ENCODE results near the gene CYP3A7. TPM values are rescaled to one million over a fixed set of nuclear protein-coding genes. Genes with fewer than 3 reads are reported as not detected.
"Not testable (repeated sequence)": the region's sequence is repeated elsewhere in the genome, so short reads cannot be mapped to it uniquely, and the experiment has no call there.

CYP3A7 gene
- total and polyA plus RNA-seq, 7 experiments from 2014 or later: 0.08 TPM; not detected in 6

DNA sequence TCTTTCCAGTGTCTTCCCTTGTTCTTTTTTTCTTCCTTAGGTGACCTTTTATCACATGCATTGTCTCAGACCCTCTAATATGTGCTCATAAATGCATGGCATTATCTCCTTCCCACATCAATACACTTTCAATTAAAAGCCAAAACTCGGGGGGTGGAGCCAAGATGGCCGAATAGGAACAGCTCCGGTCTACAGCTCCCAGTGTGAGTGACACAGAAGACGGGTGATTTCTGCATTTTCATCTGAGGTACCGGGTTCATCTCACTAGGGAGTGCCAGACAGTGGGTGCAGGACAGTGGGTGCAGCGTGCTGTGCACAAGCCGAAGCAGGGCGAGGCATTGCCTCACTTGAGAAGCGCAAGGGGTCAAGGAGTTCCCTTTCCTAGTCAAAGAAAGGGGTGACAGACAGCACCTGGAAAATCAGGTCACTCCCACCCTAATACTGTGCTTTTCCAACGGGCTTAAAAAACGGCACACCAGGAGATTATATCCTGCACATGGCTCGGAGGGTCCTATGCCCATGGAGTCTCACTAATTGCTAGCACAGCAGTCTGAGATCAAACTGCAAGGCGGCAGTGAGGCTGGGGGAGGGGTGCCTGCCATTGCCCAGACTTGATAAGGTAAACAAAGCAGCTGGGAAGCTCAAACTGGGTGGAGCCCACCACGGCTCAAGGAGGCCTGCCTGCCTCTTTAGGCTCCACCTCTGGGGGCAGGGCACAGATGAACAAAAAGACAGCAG lies 49.0 kb downstream of the CYP3A7 start:
- ATAC-seq; CTCF ChIA-PET; intact Hi-C loops (cut with micrococcal nuclease); H3K27me3 Mint-ChIP-seq; H3K4me1 Mint-ChIP-seq; H3K9me3 ChIP-seq (ENCODE audit: control insufficient read depth in 2 of 3, low read length in 3 of 3); H3K4me3 ChIP-seq (ENCODE audit: low read length); H3K27ac Mint-ChIP-seq; POLR2A ChIA-PET; H3K36me3 ChIP-seq (ENCODE audit: control insufficient read depth in 2 of 3, insufficient read depth in 3 of 3, low read length in 3 of 3); DNase-seq; H3K27me3 ChIP-seq (ENCODE audit: control insufficient read depth in 2 of 2, insufficient read depth in 2 of 2, low read length in 2 of 2); H3K4me3 Mint-ChIP-seq; H3K27ac ChIP-seq (ENCODE audit: low read depth, low read length); H3K4me1 ChIP-seq (ENCODE audit: control insufficient read depth in 2 of 2, insufficient read depth in 2 of 2, low read length in 2 of 2): not testable (repeated sequence)
- Mint-ChIP-seq H3K9me3 (peaks cover 0 to 14% (median 8%) of the 10 kb centered on the region in 11 donors), H3K36me3 (peaks cover 0 to 31% (median 28%) of the 10 kb centered on the region in 5 donors)

- ATAC-seq (no peak), DNase-seq (no peak)
- no peaks in the 10 kb centered on the region for H3K27me3 ChIP-seq (ENCODE audit: control insufficient read depth in 2 of 2, insufficient read depth in 2 of 2, low read length in 2 of 2)
- Mint-ChIP-seq H3K4me1 (no peaks in the 10 kb centered on the region), H3K36me3 (peaks cover 0 to 33% (median 28%) of the 10 kb centered on the region in 5 donors), H3K27ac (no peak overlapping the region), H3K27me3 (peaks cover 0 to 7% (median 0%) of the 10 kb centered on the region in 5 donors), H3K4me3 (no peak overlapping the region), H3K9me3 (peaks cover 0 to 14% (median 8%) of the 10 kb centered on the region in 11 donors)
- POLR2A ChIA-PET: no interaction called here
- no peaks in the 10 kb centered on the region for H3K36me3 ChIP-seq (ENCODE audit: control insufficient read depth in 2 of 3, insufficient read depth in 3 of 3, low read length in 3 of 3)
- intact Hi-C loops (cut with micrococcal nuclease): no loop called here
- H3K4me3 ChIP-seq (ENCODE audit: low read length): no peak overlapping the region
- H3K27ac ChIP-seq (ENCODE audit: low read depth, low read length): no peak overlapping the region
- no peaks in the 10 kb centered on the region for H3K9me3 ChIP-seq (ENCODE audit: control insufficient read depth in 2 of 3, low read length in 3 of 3)
- no peaks in the 10 kb centered on the region for H3K4me1 ChIP-seq (ENCODE audit: control insufficient read depth in 2 of 2, insufficient read depth in 2 of 2, low read length in 2 of 2)
- CTCF ChIA-PET: no interaction called here
Measured at GRCh38 chr7:99685129-99685758, 49.8 kb downstream of the CYP3A7 start.

DNA sequence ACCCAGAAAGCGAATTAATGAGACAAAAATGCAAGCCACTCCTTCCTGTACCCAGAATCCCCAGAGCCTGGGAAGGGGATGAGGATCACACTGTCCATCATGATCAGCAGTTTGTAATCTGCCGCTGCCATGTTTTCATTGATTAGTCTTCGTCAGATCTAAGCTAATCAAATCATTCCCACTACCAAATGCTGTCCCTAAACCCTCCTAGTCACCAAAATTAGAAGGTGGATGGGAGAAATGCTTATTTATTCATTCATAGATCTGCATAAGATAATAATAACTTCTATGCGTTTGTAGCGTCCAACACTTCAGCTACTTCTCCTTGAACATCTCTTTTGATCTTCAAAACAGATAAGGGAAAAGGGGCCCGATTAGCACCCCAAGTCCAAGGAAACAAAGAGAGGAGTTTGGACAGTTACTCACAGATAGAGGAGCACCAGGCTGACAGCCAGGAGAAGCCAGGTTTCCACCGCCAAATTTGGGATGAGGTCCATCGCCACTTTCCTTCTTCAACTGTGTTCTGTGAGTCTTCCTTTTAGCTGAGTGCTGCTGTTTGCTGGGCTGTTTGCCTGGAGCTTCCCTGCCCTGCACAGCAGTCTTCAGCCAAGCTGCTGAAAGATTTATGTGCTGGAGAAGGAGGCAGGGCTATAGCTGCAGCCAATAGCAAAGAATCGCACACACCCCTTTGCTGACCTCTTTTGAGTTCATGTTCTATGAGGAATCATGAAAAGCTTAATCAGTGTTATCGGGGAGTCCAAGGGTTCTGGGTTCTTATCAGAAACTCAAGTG lies 55.4 kb downstream of the CYP3A7 start, which contains the start of gene CYP3A5:
Gene CYP3A5 (minus strand): TSS at position 597 of the 792 bp plus-strand sequence. CDS start 100 bp downstream, at position 497.
- CTCF ChIA-PET: no interaction called here
- Histone ChIP-seq H3K4me3 (ENCODE audit: low read length) (no peak within 1 kb of the TSS), H3K36me3 (ENCODE audit: control insufficient read depth in 2 of 3, insufficient read depth in 3 of 3, low read length in 3 of 3) (no peaks in the 10 kb centered on the region), H3K27me3 (ENCODE audit: control insufficient read depth in 2 of 2, insufficient read depth in 2 of 2, low read length in 2 of 2) (no peaks in the 10 kb centered on the region), H3K9me3 (ENCODE audit: control insufficient read depth in 2 of 3, low read length in 3 of 3) (no peaks in the 10 kb centered on the region), H3K27ac (ENCODE audit: low read depth, low read length) (no peak within 1 kb of the TSS), H3K4me1 (ENCODE audit: control insufficient read depth in 2 of 2, insufficient read depth in 2 of 2, low read length in 2 of 2) (peaks cover 0 to 8% of the 10 kb centered on the region in 2 donors)
- H3K27ac Mint-ChIP-seq: no peak within 1 kb of the TSS
- peaks cover 0 to 35% (median 23%) of the 10 kb centered on the region in 5 donors for H3K36me3 Mint-ChIP-seq
- peaks cover 9 to 27% (median 21%) of the 10 kb centered on the region in 7 donors for H3K4me1 Mint-ChIP-seq
- DNase-seq (no peak), ATAC-seq (no peak)
- intact Hi-C loops (cut with micrococcal nuclease): no loop called here
- H3K9me3 Mint-ChIP-seq: peaks cover 0 to 3% (median 0%) of the 10 kb centered on the region in 11 donors
- no peak within 1 kb of the TSS for H3K4me3 Mint-ChIP-seq
- H3K27me3 Mint-ChIP-seq: peaks cover 0 to 7% (median 0%) of the 10 kb centered on the region in 5 donors
- POLR2A ChIA-PET: no interaction called here

DNA sequence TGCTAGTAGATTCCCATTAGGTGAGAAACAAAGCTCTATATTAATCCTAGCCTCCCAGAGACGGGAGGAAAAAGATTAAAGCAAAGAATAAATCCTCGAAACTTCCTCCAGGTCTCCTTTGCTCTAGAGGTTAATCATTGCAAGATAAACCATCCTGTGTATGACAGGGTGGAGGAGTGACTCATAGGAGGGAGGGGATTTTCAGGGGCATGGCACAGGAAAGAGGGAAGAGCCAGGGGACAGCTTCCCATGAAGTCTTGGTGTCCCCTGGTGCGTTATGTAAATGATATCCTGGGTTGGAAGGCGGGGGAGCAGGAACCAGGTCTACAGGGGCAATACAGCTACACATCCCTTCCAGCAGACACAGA lies 56.0 kb downstream of the CYP3A7 start:
- peaks cover 0 to 8% of the 10 kb centered on the region in 2 donors for H3K4me1 ChIP-seq (ENCODE audit: control insufficient read depth in 2 of 2, insufficient read depth in 2 of 2, low read length in 2 of 2)
- ATAC-seq: no peak
- no peak overlapping the region for H3K4me3 ChIP-seq (ENCODE audit: low read length)
- Mint-ChIP-seq H3K36me3 (peaks cover 0 to 35% (median 23%) of the 10 kb centered on the region in 5 donors), H3K4me3 (no peak overlapping the region), H3K9me3 (peaks cover 0 to 3% (median 0%) of the 10 kb centered on the region in 11 donors), H3K27ac (no peak overlapping the region), H3K4me1 (peaks cover 9 to 32% (median 26%) of the 10 kb centered on the region in 7 donors), H3K27me3 (peaks cover 0 to 7% (median 0%) of the 10 kb centered on the region in 5 donors)
- no peaks in the 10 kb centered on the region for H3K36me3 ChIP-seq (ENCODE audit: control insufficient read depth in 2 of 3, insufficient read depth in 3 of 3, low read length in 3 of 3)
- no peaks in the 10 kb centered on the region for H3K27me3 ChIP-seq (ENCODE audit: control insufficient read depth in 2 of 2, insufficient read depth in 2 of 2, low read length in 2 of 2)
- DNase-seq: no peak
- H3K9me3 ChIP-seq (ENCODE audit: control insufficient read depth in 2 of 3, low read length in 3 of 3): no peaks in the 10 kb centered on the region
- no peak overlapping the region for H3K27ac ChIP-seq (ENCODE audit: low read depth, low read length)
- CTCF ChIA-PET: no interaction called here
- POLR2A ChIA-PET: no interaction called here
- intact Hi-C loops (cut with micrococcal nuclease): no loop called here

GRCh38 chr7:99677648-99678045 lies 57.3 kb downstream of the CYP3A7 start:
- ChIA-PET POLR2A (no interaction called here), CTCF (no interaction called here)
- DNase-seq (no peak), ATAC-seq (no peak)
- Histone ChIP-seq H3K36me3 (ENCODE audit: control insufficient read depth in 2 of 3, insufficient read depth in 3 of 3, low read length in 3 of 3) (no peaks in the 10 kb centered on the region), H3K4me1 (ENCODE audit: control insufficient read depth in 2 of 2, insufficient read depth in 2 of 2, low read length in 2 of 2) (peaks cover 0 to 8% of the 10 kb centered on the region in 2 donors), H3K27ac (ENCODE audit: low read depth, low read length) (no peak overlapping the region), H3K4me3 (ENCODE audit: low read length) (no peak overlapping the region), H3K9me3 (ENCODE audit: control insufficient read depth in 2 of 3, low read length in 3 of 3) (no peaks in the 10 kb centered on the region), H3K27me3 (ENCODE audit: control insufficient read depth in 2 of 2, insufficient read depth in 2 of 2, low read length in 2 of 2) (no peaks in the 10 kb centered on the region)
- Mint-ChIP-seq H3K9me3 (peaks cover 0 to under 1% (median 0%) of the 10 kb centered on the region in 11 donors), H3K36me3 (peaks cover 0 to 28% (median 12%) of the 10 kb centered on the region in 5 donors), H3K4me3 (no peak overlapping the region), H3K27ac (peak overlapping the region in 2 of 9 donors; percentile 8 to 13), H3K27me3 (peaks cover 0 to 6% (median 0%) of the 10 kb centered on the region in 5 donors), H3K4me1 (peaks cover 9 to 43% (median 28%) of the 10 kb centered on the region in 7 donors)
- intact Hi-C loops (cut with micrococcal nuclease): no loop called here

- intact Hi-C loops (cut with micrococcal nuclease): no loop called here
- Histone ChIP-seq H3K4me1 (ENCODE audit: control insufficient read depth in 2 of 2, insufficient read depth in 2 of 2, low read length in 2 of 2) (peaks cover 0 to 8% of the 10 kb centered on the region in 2 donors), H3K36me3 (ENCODE audit: control insufficient read depth in 2 of 3, insufficient read depth in 3 of 3, low read length in 3 of 3) (no peaks in the 10 kb centered on the region), H3K4me3 (ENCODE audit: low read length) (no peak overlapping the region), H3K27me3 (ENCODE audit: control insufficient read depth in 2 of 2, insufficient read depth in 2 of 2, low read length in 2 of 2) (no peaks in the 10 kb centered on the region), H3K9me3 (ENCODE audit: control insufficient read depth in 2 of 3, low read length in 3 of 3) (no peaks in the 10 kb centered on the region), H3K27ac (ENCODE audit: low read depth, low read length) (no peak overlapping the region)
- H3K27ac Mint-ChIP-seq: peak overlapping the region in 5 of 9 donors; percentile 13 to 94 (median 90)
- peaks cover 0 to under 1% (median 0%) of the 10 kb centered on the region in 5 donors for H3K27me3 Mint-ChIP-seq
- no peaks in the 10 kb centered on the region for H3K9me3 Mint-ChIP-seq
- no peak for DNase-seq
- CTCF ChIA-PET: no interaction called here
- POLR2A ChIA-PET: no interaction called here
- peaks cover 9 to 46% (median 28%) of the 10 kb centered on the region in 7 donors for H3K4me1 Mint-ChIP-seq
- peaks cover 0 to 22% (median 7%) of the 10 kb centered on the region in 5 donors for H3K36me3 Mint-ChIP-seq
- H3K4me3 Mint-ChIP-seq: no peak overlapping the region
- no peak for ATAC-seq
Measured at GRCh38 chr7:99677013-99677647, 57.9 kb downstream of the CYP3A7 start.

Data from naive thymus-derived CD4-positive, alpha-beta T cell (primary cell).